OCI-LY3 (cell line): ENCODE measurements around the gene PLEKHA6.

Experiments used
- H2AFZ ChIP-seq: fragments of 200-600, 300-600 bp; shearing (Covaris generic); 2 replicates; pipeline ENCODE4 v1.6.0; 2014; ENCODE audit warnings: antibody characterized with exemption, low read depth, low read length
- H3K27ac ChIP-seq: fragments of 200-600, 300-600 bp; sonication (generic); 2 replicates; pipeline ENCODE4 v1.5.1; 2014; ENCODE audit warnings: mild to moderate bottlenecking, low read length, moderate library complexity, mixed read lengths
- H3K27me3 ChIP-seq: fragments of 200-600, 300-600 bp; sonication (generic); 2 replicates; pipeline ENCODE4 v1.6.1; 2014; ENCODE audit warnings: low read depth, low read length, mixed read lengths
- H3K36me3 ChIP-seq: fragments of 200-600, 300-600 bp; sonication (generic); replicated peaks from 2 replicates; pipeline ENCODE3; 2014; ENCODE audit warnings: low read depth, low read length, mixed read lengths
- H3K4me1 ChIP-seq: fragments of 300-600, 200-600 bp; sonication (generic); 2 replicates; pipeline ENCODE4 v1.6.1; 2014; ENCODE audit warnings: low read length, mixed read lengths
- H3K4me2 ChIP-seq: fragments of 200-600, 300-600 bp; sonication (generic); 2 replicates; pipeline ENCODE4 v1.6.1; 2014; ENCODE audit warnings: low read length, mixed read lengths
- H3K4me3 ChIP-seq: fragments of 300-600, 200-600 bp; sonication (generic); 2 replicates; pipeline ENCODE4 v1.5.1; 2014; ENCODE audit warnings: antibody characterized with exemption, mild to moderate bottlenecking, low read length, moderate library complexity
- H3K79me2 ChIP-seq: fragments of 300-600, 200-600 bp; shearing (Covaris generic); 2 replicates; pipeline ENCODE4 v1.6.1; 2014; ENCODE audit warnings: mild to moderate bottlenecking, low read length, mixed read lengths
- H3K9ac ChIP-seq: fragments of 300-600, 200-600 bp; shearing (Covaris generic); 2 replicates; pipeline ENCODE4 v1.6.0; 2014; ENCODE audit warnings: mild to moderate bottlenecking, low read length, moderate library complexity
- H3K9me3 ChIP-seq: fragments of 200-600, 300-600 bp; shearing (Covaris generic); 2 replicates; pipeline ENCODE4 v1.6.1; 2014; ENCODE audit warnings: low read length, mixed read lengths; ENCODE audit not compliant: insufficient read depth
- H4K20me1 ChIP-seq: fragments of 200-600, 300-600 bp; sonication (generic); 2 replicates; pipeline ENCODE4 v1.6.1; 2016; ENCODE audit warnings: low read length, mixed read lengths; ENCODE audit not compliant: insufficient read depth
- EZH2phosphoT487 ChIP-seq: fragments of 200-600 bp; shearing (Covaris generic); IDR thresholded peaks from 2 replicates; pipeline ENCODE4 v1.6.1; 2018; ENCODE audit warnings: antibody characterized with exemption, mixed run types, low read depth
- TF ChIP-seq, protein P1 (sequence below): fragments of 200-600, 300-600 bp; sonication (generic); IDR thresholded peaks from 2 replicates; pipeline ENCODE4 v1.5.1; 2014; ENCODE audit warnings: antibody characterized with exemption, low read length, low read depth

PLEKHA6 gene, protein sequence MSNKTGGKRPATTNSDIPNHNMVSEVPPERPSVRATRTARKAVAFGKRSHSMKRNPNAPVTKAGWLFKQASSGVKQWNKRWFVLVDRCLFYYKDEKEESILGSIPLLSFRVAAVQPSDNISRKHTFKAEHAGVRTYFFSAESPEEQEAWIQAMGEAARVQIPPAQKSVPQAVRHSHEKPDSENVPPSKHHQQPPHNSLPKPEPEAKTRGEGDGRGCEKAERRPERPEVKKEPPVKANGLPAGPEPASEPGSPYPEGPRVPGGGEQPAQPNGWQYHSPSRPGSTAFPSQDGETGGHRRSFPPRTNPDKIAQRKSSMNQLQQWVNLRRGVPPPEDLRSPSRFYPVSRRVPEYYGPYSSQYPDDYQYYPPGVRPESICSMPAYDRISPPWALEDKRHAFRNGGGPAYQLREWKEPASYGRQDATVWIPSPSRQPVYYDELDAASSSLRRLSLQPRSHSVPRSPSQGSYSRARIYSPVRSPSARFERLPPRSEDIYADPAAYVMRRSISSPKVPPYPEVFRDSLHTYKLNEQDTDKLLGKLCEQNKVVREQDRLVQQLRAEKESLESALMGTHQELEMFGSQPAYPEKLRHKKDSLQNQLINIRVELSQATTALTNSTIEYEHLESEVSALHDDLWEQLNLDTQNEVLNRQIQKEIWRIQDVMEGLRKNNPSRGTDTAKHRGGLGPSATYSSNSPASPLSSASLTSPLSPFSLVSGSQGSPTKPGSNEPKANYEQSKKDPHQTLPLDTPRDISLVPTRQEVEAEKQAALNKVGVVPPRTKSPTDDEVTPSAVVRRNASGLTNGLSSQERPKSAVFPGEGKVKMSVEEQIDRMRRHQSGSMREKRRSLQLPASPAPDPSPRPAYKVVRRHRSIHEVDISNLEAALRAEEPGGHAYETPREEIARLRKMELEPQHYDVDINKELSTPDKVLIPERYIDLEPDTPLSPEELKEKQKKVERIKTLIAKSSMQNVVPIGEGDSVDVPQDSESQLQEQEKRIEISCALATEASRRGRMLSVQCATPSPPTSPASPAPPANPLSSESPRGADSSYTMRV

DNA sequence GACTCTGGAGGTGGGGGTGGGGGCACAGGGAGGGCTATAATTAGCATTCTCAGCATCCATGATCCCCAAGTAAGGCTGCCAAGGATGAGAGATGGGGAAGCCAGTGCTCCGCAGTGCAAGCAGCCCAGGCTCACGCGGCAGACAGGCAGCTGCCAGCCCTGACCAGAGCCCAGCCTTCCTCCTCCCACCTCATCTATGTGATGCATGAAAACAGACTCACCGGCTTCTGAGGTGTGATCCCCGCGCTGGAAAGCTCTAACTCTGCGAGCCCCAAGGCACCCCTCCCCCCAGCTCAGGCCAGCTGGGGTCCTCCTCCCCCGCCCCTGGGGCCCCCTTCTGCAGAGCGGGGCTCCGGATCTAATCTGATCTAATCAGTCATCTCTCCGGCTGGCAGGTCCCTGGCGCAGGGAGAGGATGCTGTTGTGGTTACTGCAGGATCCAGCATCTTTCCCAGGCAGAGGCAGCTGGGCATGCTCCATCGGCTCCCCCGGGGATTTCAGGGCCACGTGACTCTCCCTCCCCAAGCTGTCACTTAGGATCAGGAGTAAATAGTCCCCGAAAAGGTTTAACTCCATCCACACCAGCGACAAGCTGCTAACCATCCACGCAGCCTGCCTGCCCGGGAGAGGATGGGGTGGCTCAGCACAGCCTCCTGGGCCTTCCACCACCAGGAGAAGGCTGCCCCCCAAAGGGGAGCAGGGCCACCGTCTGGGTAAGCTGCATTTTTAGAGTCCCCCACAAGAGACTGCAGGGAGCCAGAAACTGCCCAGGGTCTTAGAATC lies at the start of gene PLEKHA6:
TSS of gene PLEKHA6 (minus strand) at position 456 of the 782 bp plus-strand sequence. CDS start 86,202 bp downstream, outside the sequence.
- Histone ChIP-seq H4K20me1 (no peaks in the 10 kb centered on the region), H3K27me3 (peaks cover 53% of the 10 kb centered on the region), H3K4me2 (peak within 1 kb of the TSS; percentile 10; the same call in 1 of the 2 replicates), H3K4me3 (no peak within 1 kb of the TSS), H3K79me2 (no peaks in the 10 kb centered on the region), H3K4me1 (peaks cover 4% of the 10 kb centered on the region; the same call in 1 of the 2 replicates), H3K36me3 (no peaks in the 10 kb centered on the region), H2AFZ (no peak within 1 kb of the TSS), H3K9me3 (no peaks in the 10 kb centered on the region), H3K27ac (no peak within 1 kb of the TSS), H3K9ac (no peak within 1 kb of the TSS)
- no peak for TF ChIP-seq EZH2phosphoT487
- TF ChIP-seq, protein P1, sequence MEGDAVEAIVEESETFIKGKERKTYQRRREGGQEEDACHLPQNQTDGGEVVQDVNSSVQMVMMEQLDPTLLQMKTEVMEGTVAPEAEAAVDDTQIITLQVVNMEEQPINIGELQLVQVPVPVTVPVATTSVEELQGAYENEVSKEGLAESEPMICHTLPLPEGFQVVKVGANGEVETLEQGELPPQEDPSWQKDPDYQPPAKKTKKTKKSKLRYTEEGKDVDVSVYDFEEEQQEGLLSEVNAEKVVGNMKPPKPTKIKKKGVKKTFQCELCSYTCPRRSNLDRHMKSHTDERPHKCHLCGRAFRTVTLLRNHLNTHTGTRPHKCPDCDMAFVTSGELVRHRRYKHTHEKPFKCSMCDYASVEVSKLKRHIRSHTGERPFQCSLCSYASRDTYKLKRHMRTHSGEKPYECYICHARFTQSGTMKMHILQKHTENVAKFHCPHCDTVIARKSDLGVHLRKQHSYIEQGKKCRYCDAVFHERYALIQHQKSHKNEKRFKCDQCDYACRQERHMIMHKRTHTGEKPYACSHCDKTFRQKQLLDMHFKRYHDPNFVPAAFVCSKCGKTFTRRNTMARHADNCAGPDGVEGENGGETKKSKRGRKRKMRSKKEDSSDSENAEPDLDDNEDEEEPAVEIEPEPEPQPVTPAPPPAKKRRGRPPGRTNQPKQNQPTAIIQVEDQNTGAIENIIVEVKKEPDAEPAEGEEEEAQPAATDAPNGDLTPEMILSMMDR: peak; percentile 24; the same call in 1 of the 2 replicates

DNA sequence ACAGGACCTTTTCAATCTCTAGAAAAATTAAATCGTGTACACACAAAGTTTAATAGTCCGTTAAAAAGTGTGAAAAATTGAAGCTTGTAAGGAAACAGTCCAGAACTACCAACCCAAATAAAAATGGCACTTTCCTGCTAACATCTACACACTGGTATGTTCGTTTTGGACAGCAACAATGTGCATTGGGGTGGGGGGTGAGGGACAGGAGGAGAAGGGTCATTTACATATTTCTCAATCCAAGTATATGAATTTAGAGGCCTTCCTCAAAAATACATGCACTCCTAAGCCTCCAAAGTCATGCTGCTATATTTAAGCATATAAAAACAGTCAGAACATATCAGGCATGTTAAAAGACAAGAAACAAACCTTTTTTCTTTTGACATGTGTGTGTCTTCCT lies 49.4 kb upstream of the PLEKHA6 start:
- Histone ChIP-seq H3K79me2 (peaks cover 78% of the 10 kb centered on the region), H3K36me3 (peaks cover 57% of the 10 kb centered on the region), H3K4me3 (peak overlapping the region; percentile 81), H4K20me1 (peaks cover 57% of the 10 kb centered on the region), H3K4me2 (peak overlapping the region; percentile 86), H3K9me3 (no peaks in the 10 kb centered on the region), H3K27ac (no peak overlapping the region), H3K9ac (peak overlapping the region; percentile 90), H3K27me3 (no peaks in the 10 kb centered on the region), H3K4me1 (peaks cover 16% of the 10 kb centered on the region), H2AFZ (no peak overlapping the region)
- no peak for TF ChIP-seq EZH2phosphoT487
- TF ChIP-seq, protein P1: no peak

DNA sequence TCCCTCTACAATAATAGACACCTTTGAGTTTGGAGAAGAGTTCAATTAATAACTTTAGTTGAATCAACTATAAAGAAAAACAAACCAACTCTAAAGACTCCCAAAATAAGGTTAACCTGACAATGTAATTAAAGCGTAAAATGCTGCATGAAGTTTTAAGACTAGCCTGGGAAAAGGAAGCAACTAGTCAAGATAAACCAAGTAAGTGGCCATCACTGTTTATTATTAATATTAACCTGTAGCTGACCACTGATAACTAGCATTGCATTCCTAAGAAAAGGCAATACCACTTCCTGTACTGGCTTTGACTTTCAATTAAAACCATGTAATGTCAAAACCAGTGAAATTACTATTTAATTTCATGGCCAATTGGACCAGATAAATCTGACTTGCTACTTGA lies 48.9 kb upstream of the PLEKHA6 start:
- peaks cover 16% of the 10 kb centered on the region for H3K4me1 ChIP-seq
- no peaks in the 10 kb centered on the region for H3K9me3 ChIP-seq
- no peak overlapping the region for H2AFZ ChIP-seq
- no peaks in the 10 kb centered on the region for H3K27me3 ChIP-seq
- H4K20me1 ChIP-seq: peaks cover 57% of the 10 kb centered on the region
- H3K4me2 ChIP-seq: peak overlapping the region; percentile 86
- H3K36me3 ChIP-seq: peaks cover 62% of the 10 kb centered on the region
- TF ChIP-seq EZH2phosphoT487: no peak
- TF ChIP-seq, protein P1: no peak
- H3K79me2 ChIP-seq: peaks cover 83% of the 10 kb centered on the region
- H3K27ac ChIP-seq: no peak overlapping the region
- peak overlapping the region; percentile 81 for H3K4me3 ChIP-seq
- peak overlapping the region; percentile 90 for H3K9ac ChIP-seq
